H9 (cell line): ENCODE measurements around the gene DENND1A. TPM values are rescaled to one million over a fixed set of nuclear protein-coding genes. Genes with fewer than 3 reads are reported as not detected.

ENCODE experiments used
- DNase-seq: peaks from one replicate; pipeline ENCODE4 v3.0.0-alpha.2; 2017
- H2AFZ ChIP-seq: one replicate; pipeline ENCODE4 v1.6.1; 2013; ENCODE audit warnings: mild to moderate bottlenecking, low read length, control low read depth, moderate library complexity
- H2AK5ac ChIP-seq: 2 replicates; pipeline ENCODE4 v1.6.1; 2013; ENCODE audit warnings: low read length, control low read depth, mixed read lengths; ENCODE audit not compliant: insufficient read length
- H2BK120ac ChIP-seq: one replicate; pipeline ENCODE4 v1.6.1; 2013; ENCODE audit warnings: low read depth, mild to moderate bottlenecking, low read length, control low read depth, inconsistent platforms; ENCODE audit not compliant: poor library complexity, severe bottlenecking
- H2BK12ac ChIP-seq: 2 replicates; pipeline ENCODE4 v1.6.1; 2013; ENCODE audit warnings: low read length, control low read depth, mixed read lengths, low read depth; ENCODE audit not compliant: insufficient read length
- H2BK15ac ChIP-seq: 2 replicates; pipeline ENCODE4 v1.6.1; 2013; ENCODE audit warnings: low read depth, low read length, control low read depth
- H2BK20ac ChIP-seq: one replicate; pipeline ENCODE4 v1.6.1; 2013; ENCODE audit warnings: low read depth, mild to moderate bottlenecking, low read length, control low read depth, inconsistent platforms; ENCODE audit not compliant: poor library complexity, severe bottlenecking
- H2BK5ac ChIP-seq: 2 replicates; pipeline ENCODE4 v1.6.1; 2013; ENCODE audit warnings: low read length, control low read depth, mixed read lengths; ENCODE audit not compliant: insufficient read length
- H3K14ac ChIP-seq: 2 replicates; pipeline ENCODE4 v1.6.1; 2013; ENCODE audit warnings: low read length, control low read depth; ENCODE audit not compliant: insufficient read depth
- H3K18ac ChIP-seq: 2 replicates; pipeline ENCODE4 v1.6.1; 2013; ENCODE audit warnings: low read depth, mild to moderate bottlenecking, mixed read lengths, low read length, control low read depth; ENCODE audit not compliant: insufficient read length
- H3K23ac ChIP-seq: 2 replicates; pipeline ENCODE4 v1.6.1; 2013; ENCODE audit warnings: low read length, control low read depth, mixed read lengths, low read depth; ENCODE audit not compliant: insufficient read length
- H3K23me2 ChIP-seq: 2 replicates; pipeline ENCODE4 v1.6.1; 2013; ENCODE audit warnings: low read depth, mild to moderate bottlenecking, mixed read lengths, low read length, control low read depth; ENCODE audit not compliant: insufficient read length, poor library complexity, severe bottlenecking
- H3K27ac ChIP-seq: 2 replicates; pipeline ENCODE4 v1.5.1; 2013; ENCODE audit warnings: low read length, control low read depth, mixed read lengths, low read depth; ENCODE audit not compliant: insufficient read length
- H3K27me3 ChIP-seq: 2 replicates; pipeline ENCODE4 v1.6.1; 2013; ENCODE audit warnings: low read length, control low read depth, inconsistent platforms; ENCODE audit not compliant: insufficient read depth
- H3K4ac ChIP-seq: 2 replicates; pipeline ENCODE4 v1.6.1; 2013; ENCODE audit warnings: low read depth, mild to moderate bottlenecking, control low read depth, inconsistent platforms, low read length, moderate library complexity
- H3K4me1 ChIP-seq: 2 replicates; pipeline ENCODE4 v1.6.1; 2013; ENCODE audit warnings: low read length, control low read depth, inconsistent platforms; ENCODE audit not compliant: insufficient read depth
- H3K4me2 ChIP-seq: 2 replicates; pipeline ENCODE4 v1.6.1; 2013; ENCODE audit warnings: low read length, control low read depth, mixed read lengths; ENCODE audit not compliant: insufficient read length, insufficient read depth
- H3K56ac ChIP-seq: 2 replicates; pipeline ENCODE4 v1.6.1; 2013; ENCODE audit warnings: low read depth, mild to moderate bottlenecking, mixed read lengths, low read length, control low read depth; ENCODE audit not compliant: insufficient read length
- H3K79me1 ChIP-seq: 2 replicates; pipeline ENCODE4 v1.6.1; 2013; ENCODE audit warnings: low read depth, mild to moderate bottlenecking, moderate library complexity, low read length, control low read depth, inconsistent platforms; ENCODE audit not compliant: insufficient read depth, poor library complexity, severe bottlenecking
- H3K79me2 ChIP-seq: 2 replicates; pipeline ENCODE4 v1.6.1; 2013; ENCODE audit warnings: low read length, control low read depth, inconsistent platforms; ENCODE audit not compliant: insufficient read depth
- H3K9ac ChIP-seq: 2 replicates; pipeline ENCODE4 v1.6.1; 2013; ENCODE audit warnings: low read length, control low read depth, mixed read lengths; ENCODE audit not compliant: insufficient read length; ENCODE audit errors: extremely low read depth
- H3K9me3 ChIP-seq: one replicate; pipeline ENCODE4 v1.6.1; 2013; ENCODE audit warnings: low read depth, low read length, inconsistent platforms; ENCODE audit not compliant: control insufficient read depth
- H3T11ph ChIP-seq: one replicate; pipeline ENCODE4 v1.6.1; 2013; ENCODE audit warnings: mild to moderate bottlenecking, low read length, control low read depth, inconsistent platforms
- H4K20me1 ChIP-seq: one replicate; pipeline ENCODE4 v1.6.1; 2013; ENCODE audit not compliant: control insufficient read depth, insufficient read length, insufficient read depth
- H4K5ac ChIP-seq: 2 replicates; pipeline ENCODE4 v1.6.1; 2013; ENCODE audit warnings: low read depth, mild to moderate bottlenecking, mixed read lengths, low read length, control low read depth; ENCODE audit not compliant: insufficient read length
- H4K8ac ChIP-seq: replicated peaks from 2 replicates; pipeline ENCODE4 v1.6.1; 2013; ENCODE audit warnings: low read length, control low read depth, mixed read lengths, low read depth; ENCODE audit not compliant: insufficient read length
- H4K91ac ChIP-seq: 2 replicates; pipeline ENCODE4 v1.6.1; 2013; ENCODE audit warnings: low read depth, mild to moderate bottlenecking, moderate library complexity, mixed read lengths, low read length, control low read depth; ENCODE audit not compliant: insufficient read length
- H3K27ac Mint-ChIP-seq, 3 experiments: 2 replicates in 2 of 3; 3 replicates in 1 of 3; pipeline ENCODE4 v1.8.0; 2020 to 2021; ENCODE audit warnings: mixed read lengths in 3 of 3, mild to moderate bottlenecking in 1 of 3, moderate library complexity in 1 of 3
- H3K27me3 Mint-ChIP-seq: 2 replicates; pipeline ENCODE4 v1.8.0; 2021; ENCODE audit warnings: low read depth, mild to moderate bottlenecking, moderate library complexity, mixed read lengths
- H3K36me3 Mint-ChIP-seq, 3 experiments: 2 replicates in 2 of 3; 3 replicates in 1 of 3; pipeline ENCODE4 v1.8.0; 2020 to 2021; ENCODE audit warnings: low read depth in 3 of 3, mixed read lengths in 3 of 3; ENCODE audit not compliant: insufficient read depth in 1 of 3
- H3K4me1 Mint-ChIP-seq, 2 experiments: 2 replicates each; pipeline ENCODE4 v1.8.0; 2020; ENCODE audit warnings: mixed read lengths in 2 of 2
- H3K4me3 Mint-ChIP-seq, 2 experiments: 2 replicates in 1 of 2; 3 replicates in 1 of 2; pipeline ENCODE4 v1.8.0; 2020 to 2021; ENCODE audit warnings: mild to moderate bottlenecking in 2 of 2, mixed read lengths in 2 of 2, moderate library complexity in 1 of 2
- H3K9me3 Mint-ChIP-seq, 2 experiments: 2 replicates in 1 of 2; 3 replicates in 1 of 2; pipeline ENCODE4 v1.8.0; 2020; ENCODE audit warnings: mild to moderate bottlenecking in 2 of 2, mixed read lengths in 2 of 2, moderate library complexity in 1 of 2
- WGBS: extraction: QIAGEN DNeasy Blood & Tissue Kit; methylation state at CpG from one replicate; pipeline ENCODE4 v1.1.7; 2013; ENCODE audit warnings: missing lambda C conversion rate, low lambda C conversion rate, mixed read lengths; ENCODE audit not compliant: insufficient read length; ENCODE audit errors: extremely low coverage; 5-methylcytosine and 5-hydroxymethylcytosine counted together
- total RNA-seq: library from RNA; stranded (reverse); gene quantifications from 2 replicates; pipeline ENCODE4 v1.2.1, GENCODE V29; 2021
- TF ChIP-seq, protein P1 (sequence below): fragments of 200-600 bp; sonication (generic); conservative IDR thresholded peaks from 3 replicates; pipeline ENCODE4 v1.8.0; 2021; ENCODE audit warnings: antibody characterized with exemption, mild to moderate bottlenecking

DENND1A gene
- total RNA-seq, 1 experiment from 2014 or later = 20.4 TPM

DNA sequence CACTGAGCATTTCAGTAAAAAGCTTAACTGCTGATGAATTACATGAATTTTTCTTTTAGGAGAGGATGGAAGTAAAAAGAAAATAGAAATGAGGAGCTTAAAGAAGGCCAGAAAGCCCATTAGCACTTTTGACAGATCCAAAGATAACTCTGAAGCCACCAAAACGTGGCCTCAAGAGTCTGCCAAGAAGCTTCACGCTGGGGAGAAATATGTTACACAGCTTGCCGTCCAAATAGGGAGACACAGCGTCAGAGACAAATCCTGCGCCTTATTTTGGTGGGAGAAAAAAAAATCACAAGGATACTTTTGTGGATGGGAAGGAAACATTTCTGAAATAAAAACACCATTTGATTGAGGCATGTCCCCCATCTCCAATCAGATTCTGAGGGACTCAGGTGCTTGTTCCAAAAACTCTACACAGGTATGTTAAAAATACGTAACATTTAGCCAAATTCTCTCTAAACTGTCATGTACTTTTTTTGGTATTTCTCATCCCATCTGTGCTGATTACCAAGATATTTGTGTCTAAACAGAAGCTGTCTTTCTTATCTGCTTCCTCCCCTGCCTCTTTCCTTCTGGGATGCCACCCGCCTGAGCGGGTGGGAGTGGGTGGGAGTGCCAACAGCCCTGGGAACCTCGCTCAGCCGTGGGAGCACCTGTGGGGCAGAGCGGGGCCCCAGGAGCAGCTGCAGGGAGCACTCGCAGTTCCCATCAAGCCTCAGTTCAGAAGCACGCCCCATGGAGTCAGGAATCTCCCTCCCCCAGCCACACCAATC is 275.5 kb downstream of the DENND1A start:
- H3K9me3 Mint-ChIP-seq = no peaks in the 10 kb centered on the region
- H3K23ac ChIP-seq = no peak overlapping the region
- peaks cover 15 to 25% of the 10 kb centered on the region in 2 experiments for H3K4me1 Mint-ChIP-seq
- H3K14ac ChIP-seq = no peak overlapping the region
- H3K36me3 Mint-ChIP-seq = peaks cover 2 to 8% (median 8%) of the 10 kb centered on the region in 3 experiments; a peak in 4 of 7 replicates
- no peak for DNase-seq
- no peak overlapping the region for H3K4me2 ChIP-seq
- H2BK12ac ChIP-seq = no peak overlapping the region
- no peak overlapping the region for H2BK15ac ChIP-seq
- H3K79me1 ChIP-seq = no peaks in the 10 kb centered on the region
- no peak overlapping the region for H4K5ac ChIP-seq
- no peak overlapping the region for H3K9ac ChIP-seq
- no peak overlapping the region for H2AFZ ChIP-seq
- H4K91ac ChIP-seq = no peak overlapping the region
- no peak overlapping the region for H4K8ac ChIP-seq
- H3K56ac ChIP-seq = no peak overlapping the region
- WGBS = no CpG with 5 or more reads among the region's 13 CpGs
- H3K27ac ChIP-seq = no peak overlapping the region
- H3K27me3 ChIP-seq = no peaks in the 10 kb centered on the region
- no peak overlapping the region for H2BK5ac ChIP-seq
- H3K4me1 ChIP-seq = 0 out of 2 replicates have a peak, but pooled peaks cover 2% of the 10 kb centered on the region
- H3T11ph ChIP-seq = no peak overlapping the region
- no peak overlapping the region for H2BK20ac ChIP-seq
- H3K18ac ChIP-seq = no peak overlapping the region
- no peak overlapping the region for H2BK120ac ChIP-seq
- peaks cover 2% of the 10 kb centered on the region for H4K20me1 ChIP-seq
- no peaks in the 10 kb centered on the region for H3K27me3 Mint-ChIP-seq
- no peak overlapping the region for H3K4me3 Mint-ChIP-seq
- H2AK5ac ChIP-seq = no peak overlapping the region
- H3K27ac Mint-ChIP-seq = no peak overlapping the region
- no peak overlapping the region for H3K4ac ChIP-seq
- H3K9me3 ChIP-seq = no peaks in the 10 kb centered on the region
- no peaks in the 10 kb centered on the region for H3K23me2 ChIP-seq
- TF ChIP-seq, protein P1, sequence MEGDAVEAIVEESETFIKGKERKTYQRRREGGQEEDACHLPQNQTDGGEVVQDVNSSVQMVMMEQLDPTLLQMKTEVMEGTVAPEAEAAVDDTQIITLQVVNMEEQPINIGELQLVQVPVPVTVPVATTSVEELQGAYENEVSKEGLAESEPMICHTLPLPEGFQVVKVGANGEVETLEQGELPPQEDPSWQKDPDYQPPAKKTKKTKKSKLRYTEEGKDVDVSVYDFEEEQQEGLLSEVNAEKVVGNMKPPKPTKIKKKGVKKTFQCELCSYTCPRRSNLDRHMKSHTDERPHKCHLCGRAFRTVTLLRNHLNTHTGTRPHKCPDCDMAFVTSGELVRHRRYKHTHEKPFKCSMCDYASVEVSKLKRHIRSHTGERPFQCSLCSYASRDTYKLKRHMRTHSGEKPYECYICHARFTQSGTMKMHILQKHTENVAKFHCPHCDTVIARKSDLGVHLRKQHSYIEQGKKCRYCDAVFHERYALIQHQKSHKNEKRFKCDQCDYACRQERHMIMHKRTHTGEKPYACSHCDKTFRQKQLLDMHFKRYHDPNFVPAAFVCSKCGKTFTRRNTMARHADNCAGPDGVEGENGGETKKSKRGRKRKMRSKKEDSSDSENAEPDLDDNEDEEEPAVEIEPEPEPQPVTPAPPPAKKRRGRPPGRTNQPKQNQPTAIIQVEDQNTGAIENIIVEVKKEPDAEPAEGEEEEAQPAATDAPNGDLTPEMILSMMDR = no peak
- H3K79me2 ChIP-seq = no peaks in the 10 kb centered on the region
